Occipital lobe (tissue), 2 donors: ENCODE measurements around the gene TBKBP1. TPM values are rescaled to one million over a fixed set of nuclear protein-coding genes. Genes with fewer than 3 reads are reported as not detected.

Source experiments
- DNase-seq: peaks from one replicate; lab custom pipeline; 2025; lab: John Stamatoyannopoulos, UW
- total RNA-seq: library from RNA; depleted of rRNA; stranded (reverse); fragments of >200 nt; gene quantifications from one replicate; pipeline ENCODE4 v1.2.3, GENCODE V29; 2014

Gene TBKBP1, protein sequence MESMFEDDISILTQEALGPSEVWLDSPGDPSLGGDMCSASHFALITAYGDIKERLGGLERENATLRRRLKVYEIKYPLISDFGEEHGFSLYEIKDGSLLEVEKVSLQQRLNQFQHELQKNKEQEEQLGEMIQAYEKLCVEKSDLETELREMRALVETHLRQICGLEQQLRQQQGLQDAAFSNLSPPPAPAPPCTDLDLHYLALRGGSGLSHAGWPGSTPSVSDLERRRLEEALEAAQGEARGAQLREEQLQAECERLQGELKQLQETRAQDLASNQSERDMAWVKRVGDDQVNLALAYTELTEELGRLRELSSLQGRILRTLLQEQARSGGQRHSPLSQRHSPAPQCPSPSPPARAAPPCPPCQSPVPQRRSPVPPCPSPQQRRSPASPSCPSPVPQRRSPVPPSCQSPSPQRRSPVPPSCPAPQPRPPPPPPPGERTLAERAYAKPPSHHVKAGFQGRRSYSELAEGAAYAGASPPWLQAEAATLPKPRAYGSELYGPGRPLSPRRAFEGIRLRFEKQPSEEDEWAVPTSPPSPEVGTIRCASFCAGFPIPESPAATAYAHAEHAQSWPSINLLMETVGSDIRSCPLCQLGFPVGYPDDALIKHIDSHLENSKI
- 11.5 TPM for total RNA-seq

GRCh38 chr17:47693731-47694580 lies at the start of gene TBKBP1:
Gene TBKBP1 (plus strand): TSS chr17:47694161. CDS start chr17:47696113, 1,952 bp downstream.
- DNase-seq: no peak

DNA sequence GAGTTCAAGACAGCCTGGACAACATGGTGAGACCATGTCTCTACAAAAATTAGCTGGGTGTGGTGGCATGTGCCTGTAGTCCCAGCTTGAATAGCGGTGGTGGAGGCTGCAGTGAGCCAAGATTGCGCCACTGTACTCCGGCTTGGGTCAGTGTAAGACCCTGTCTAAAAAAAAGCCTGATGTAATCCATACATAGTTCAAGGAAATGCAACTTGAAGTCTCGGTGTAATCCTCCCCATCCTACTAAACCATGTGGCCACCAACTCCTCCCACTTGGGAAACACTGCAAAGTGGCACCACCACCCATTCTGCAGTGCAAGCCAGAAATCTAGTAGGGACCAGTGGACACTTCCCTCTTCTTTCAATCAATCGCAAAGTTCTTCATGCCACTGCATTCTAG lies 49.6 kb upstream of the TBKBP1 start:
- DNase-seq: no peak

GRCh38 chr17:47649153-47649971 lies 44.6 kb upstream of the TBKBP1 start, which contains the start of gene KPNB1:
Gene KPNB1 (plus strand): TSS chr17:47649919. CDS start chr17:47650245, 326 bp downstream.
- peak; percentile 100 for DNase-seq

DNA sequence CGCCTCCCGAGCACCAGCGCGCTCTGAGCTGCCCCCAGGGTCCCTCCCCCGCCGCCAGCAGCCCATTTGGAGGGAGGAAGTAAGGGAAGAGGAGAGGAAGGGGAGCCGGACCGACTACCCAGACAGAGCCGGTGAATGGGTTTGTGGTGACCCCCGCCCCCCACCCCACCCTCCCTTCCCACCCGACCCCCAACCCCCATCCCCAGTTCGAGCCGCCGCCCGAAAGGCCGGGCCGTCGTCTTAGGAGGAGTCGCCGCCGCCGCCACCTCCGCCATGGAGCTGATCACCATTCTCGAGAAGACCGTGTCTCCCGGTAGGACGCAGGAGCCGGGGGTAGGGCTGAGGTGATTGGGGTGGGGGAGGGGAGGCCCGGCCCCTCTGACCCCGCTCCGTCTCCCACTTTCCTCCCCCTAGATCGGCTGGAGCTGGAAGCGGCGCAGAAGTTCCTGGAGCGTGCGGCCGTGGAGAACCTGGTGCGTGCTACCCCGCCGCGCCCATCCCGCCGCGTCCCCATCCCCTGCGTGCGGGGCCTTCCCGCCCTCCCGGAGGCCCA lies 43.9 kb upstream of the TBKBP1 start:
- DNase-seq: no peak

- peak; percentile 96 for DNase-seq
Observed at GRCh38 chr17:47650525-47651522, 43.1 kb upstream of the TBKBP1 start.

DNA sequence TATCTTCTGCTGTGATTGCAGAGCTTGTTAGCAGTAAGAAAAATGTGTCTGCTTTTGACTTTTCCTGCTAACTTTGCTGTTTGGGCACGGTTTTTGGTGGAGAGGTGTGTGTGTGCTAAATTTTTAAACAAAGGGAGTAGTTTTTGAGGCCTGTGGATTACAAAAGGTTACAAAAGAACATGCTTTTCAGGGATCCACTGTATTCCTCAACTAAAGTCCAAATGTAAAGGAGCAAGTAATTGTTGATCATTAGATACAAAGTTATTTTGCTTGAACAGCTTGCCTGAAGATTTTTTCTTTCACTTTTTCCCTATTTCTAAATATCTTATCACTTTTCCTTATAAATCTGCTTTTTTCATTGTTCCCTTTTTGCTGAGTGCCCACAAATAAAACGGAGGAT lies 42.3 kb upstream of the TBKBP1 start:
- no peak for DNase-seq

DNA sequence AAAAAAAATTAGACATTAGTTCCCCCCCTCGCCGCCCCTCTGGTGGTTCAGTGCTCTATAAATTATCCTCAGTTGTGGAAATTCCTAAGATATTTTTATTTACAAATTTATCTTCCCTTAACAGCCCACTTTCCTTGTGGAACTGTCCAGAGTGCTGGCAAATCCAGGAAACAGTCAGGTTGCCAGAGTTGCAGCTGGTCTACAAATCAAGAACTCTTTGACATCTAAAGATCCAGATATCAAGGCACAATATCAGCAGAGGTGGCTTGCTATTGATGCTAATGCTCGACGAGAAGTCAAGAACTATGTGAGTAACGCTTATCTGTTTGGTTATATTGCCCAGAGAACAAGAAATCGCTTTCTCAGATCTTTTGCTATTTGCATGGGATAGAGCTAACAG lies 41.4 kb upstream of the TBKBP1 start:
- DNase-seq: no peak

DNA sequence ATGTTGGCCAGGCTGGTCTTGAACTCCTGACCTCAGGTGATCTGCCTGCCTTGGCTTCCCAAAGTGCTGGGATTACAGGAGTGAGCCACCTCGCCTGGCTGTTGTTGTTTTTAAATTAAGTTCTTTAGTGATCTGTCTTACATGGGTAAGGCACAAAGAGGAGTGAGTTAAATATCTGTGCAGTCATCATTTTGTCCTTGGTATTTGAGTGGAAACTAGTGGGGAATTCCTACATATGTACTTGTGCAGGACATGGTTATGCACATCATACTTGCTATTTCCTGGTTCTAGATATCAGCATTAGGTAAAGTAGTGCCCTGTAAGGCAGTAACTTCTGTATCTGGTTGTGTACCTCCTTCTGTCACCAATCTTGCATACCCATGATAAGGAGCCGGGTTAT lies 40.5 kb upstream of the TBKBP1 start:
- no peak for DNase-seq

DNA sequence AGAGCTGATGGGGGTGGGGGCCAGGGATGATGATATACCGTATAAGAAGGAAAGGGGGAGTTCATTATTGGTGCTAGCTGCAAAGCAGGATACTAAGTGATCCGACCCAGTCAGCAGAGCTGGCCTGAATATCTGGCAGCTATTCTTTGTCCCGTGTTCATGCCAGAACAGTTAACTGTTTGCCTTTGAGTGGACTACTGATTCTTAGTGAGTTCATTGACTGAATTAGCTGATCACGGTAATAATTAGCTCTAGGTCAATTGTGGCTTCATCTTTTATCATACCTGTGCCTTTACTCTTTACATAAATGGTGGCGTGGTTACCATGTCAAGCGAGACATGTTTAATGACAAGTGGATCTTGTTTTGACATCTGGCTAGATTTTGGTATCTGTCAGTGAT lies 39.0 kb upstream of the TBKBP1 start:
- no peak for DNase-seq

- no peak for DNase-seq
Observed at GRCh38 chr17:47660064-47660492, 33.9 kb upstream of the TBKBP1 start.

DNA sequence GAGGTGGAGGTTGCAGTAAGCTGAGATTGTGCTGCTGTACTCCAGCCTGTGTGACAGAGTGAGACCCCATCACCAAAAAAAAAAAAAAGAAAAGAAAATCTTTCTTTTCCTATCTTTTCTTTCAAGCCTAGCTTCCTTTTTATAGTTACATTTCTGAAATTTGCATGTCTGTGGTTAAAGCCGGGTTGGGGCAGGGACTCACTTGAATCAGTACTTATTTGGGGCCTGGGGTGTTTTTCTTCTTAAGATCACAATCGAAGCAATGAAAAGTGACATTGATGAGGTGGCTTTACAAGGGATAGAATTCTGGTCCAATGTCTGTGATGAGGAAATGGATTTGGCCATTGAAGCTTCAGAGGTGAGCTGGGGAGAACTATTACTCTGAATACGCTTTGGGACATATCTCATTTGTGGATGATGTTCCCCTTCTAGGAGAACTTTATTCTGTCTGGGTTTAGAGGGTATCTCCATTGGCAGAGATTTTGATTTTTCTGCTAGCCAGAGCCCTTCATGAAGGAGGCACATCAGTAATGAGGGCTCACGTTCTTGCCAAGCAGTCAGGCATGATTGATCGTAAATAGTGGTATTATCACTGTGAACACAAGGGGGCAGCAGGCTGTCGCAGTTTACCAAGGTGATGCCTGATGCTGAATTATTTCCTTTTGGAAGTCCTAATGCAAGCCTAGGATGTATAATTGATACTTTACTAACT lies 29.9 kb upstream of the TBKBP1 start:
- DNase-seq: peak; percentile 35

- no peak for DNase-seq
Observed at GRCh38 chr17:47664624-47664941, 29.4 kb upstream of the TBKBP1 start.

- DNase-seq: no peak
Observed at GRCh38 chr17:47665655-47666054, 28.3 kb upstream of the TBKBP1 start.

- DNase-seq: no peak
Observed at GRCh38 chr17:47669081-47669480, 24.9 kb upstream of the TBKBP1 start.

DNA sequence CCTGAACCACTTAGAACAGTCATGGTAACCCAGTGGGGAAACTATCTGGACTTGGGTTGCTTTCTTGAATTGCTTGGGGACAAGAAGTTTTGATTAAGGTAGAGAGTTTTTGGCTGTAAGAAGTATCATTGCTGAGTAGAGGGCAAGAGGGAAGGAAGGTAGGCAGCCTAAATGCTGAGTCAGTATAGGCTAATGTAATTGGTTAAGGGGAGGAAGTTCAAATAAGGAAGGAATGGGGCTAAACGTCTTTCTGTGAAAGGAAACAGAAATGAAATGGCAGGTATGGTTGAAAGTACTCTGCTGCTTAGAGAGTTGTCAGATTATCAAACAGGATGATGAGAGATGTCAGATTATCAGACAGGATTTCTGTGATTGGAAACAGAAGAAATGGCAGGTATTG lies 23.9 kb upstream of the TBKBP1 start:
- no peak for DNase-seq

DNA sequence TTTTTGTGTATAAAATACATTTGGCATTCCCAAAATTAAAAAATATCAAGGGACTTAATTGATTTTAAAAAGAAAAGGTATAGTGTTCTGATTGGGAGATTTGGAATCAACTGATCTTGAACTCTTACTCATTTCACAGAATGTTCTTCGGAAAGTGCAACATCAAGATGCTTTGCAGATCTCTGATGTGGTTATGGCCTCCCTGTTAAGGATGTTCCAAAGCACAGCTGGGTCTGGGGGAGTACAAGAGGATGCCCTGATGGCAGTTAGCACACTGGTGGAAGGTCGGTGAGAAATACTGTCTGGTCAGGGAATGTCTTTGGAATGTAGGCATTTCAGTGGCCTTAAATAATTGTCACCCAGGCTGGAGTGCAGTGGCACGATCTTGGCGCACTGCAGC lies 19.5 kb upstream of the TBKBP1 start:
- no peak for DNase-seq

GRCh38 chr17:47675380-47676198 lies 18.4 kb upstream of the TBKBP1 start:
- no peak for DNase-seq

DNA sequence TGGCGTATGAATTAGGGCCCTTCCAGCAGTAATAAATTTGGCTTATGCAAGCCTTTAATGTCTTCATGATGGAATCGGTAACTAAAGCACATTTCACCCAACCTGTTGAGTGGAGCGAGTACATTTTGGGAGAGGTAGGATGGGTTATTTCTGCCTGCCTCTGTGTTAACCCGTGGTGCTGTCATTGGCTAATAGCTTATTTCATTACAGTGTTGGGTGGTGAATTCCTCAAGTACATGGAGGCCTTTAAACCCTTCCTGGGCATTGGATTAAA lies 17.8 kb upstream of the TBKBP1 start:
- no peak for DNase-seq
